GM18867 (cell line): ENCODE results near the gene SLC35E1.
"Not testable (repeated sequence)": the region's sequence is repeated elsewhere in the genome, so short reads cannot be mapped to it uniquely, and the experiment has no call there.

Experiments
- ATAC-seq: cut with Tn5 transposase; IDR thresholded peaks from one replicate; pipeline ENCODE4 v1.9.1; 2021; ENCODE audit warnings: mild to moderate bottlenecking, moderate library complexity; ENCODE audit not compliant: unreplicated experiment

SLC35E1 gene

DNA sequence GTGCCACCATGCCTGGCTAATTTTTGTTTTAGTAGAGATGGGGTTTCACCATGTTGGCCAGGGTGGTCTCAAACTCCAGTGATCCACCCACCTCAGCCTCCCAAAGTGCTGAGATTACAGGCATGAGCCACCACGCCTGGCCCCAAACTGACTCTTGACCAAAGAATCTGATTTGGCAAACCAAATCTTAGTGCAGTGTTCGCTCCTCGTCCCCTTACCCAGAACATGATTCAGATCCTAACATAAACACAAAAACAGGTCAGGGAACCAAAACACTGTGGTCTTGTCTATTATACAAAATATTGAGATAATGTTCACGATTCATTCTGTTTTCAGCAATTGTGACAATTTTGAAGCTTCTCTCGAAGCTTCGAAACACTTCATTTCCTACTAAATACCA, 20.3 kb downstream of the SLC35E1 start:
- ATAC-seq, result not testable (repeated sequence)

DNA sequence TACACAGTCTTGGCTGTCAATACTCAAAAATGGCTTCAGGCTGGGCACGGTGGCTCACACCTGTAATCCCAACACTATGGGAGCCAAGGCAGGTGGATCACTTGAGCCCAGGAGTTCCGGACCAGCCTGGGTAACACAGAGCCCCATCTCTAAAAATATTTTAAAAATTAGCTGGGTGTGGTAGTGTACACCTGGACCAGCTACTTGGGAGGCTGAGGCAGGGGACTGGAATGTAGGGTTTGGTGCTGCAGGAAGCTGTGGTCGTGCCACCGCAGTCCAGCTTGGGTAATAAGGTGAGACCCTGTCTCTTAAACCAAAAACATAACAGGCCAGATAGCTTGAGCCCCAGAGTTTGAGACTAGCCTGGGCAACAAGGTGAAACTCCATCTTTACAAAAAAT, 23.3 kb downstream of the SLC35E1 start:
- ATAC-seq, result no peak

DNA sequence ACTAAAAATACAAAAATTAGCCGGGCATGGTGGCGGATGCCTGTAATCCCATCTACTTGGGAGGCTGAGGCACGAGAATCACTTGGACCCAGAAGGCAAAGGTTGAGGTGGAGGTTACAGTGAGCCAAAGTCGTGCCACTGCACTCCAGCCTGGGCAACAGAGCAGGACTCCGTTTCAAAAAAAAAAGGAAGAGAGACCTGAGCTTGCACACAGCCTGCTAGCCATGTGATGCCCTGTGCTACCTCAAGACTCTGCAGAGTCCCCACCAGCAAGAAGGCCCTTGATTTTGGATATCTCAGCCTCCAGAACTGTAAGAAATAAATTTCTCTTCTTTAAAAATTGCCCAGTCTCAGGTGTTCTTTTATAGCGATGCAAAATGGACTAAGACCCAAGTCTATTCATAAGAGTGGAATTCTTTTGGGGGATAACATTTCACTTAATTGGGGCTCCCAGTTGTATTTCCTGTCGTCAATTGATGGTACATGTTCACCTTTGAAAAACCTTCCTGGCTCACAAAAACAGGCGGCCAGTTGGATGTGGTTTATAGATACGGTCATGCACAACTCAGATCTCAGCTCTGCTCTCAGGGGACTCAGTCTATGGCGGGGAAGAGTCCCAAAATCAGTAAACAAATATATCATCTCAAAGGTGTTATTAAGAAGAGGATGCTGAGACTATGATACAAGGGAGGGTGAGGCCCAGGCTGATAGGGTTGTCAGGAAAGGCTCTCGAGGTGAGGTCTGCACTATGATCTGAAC, 27.6 kb downstream of the SLC35E1 start:
- ATAC-seq, result no peak

- not testable (repeated sequence) for ATAC-seq
Measured at GRCh38 chr19:16543734-16544133, 28.5 kb downstream of the SLC35E1 start.

- no peak for ATAC-seq
Measured at GRCh38 chr19:16542910-16543472, 29.2 kb downstream of the SLC35E1 start.

- peak; percentile 72 for ATAC-seq
Measured at GRCh38 chr19:16542045-16542909, 29.9 kb downstream of the SLC35E1 start, which contains the start of gene CHERP. Gene CHERP, minus strand, starts transcription at chr19:16542437. Its CDS starts 59 bp downstream, at chr19:16542378.

GRCh38 chr19:16541526-16542044, 30.6 kb downstream of the SLC35E1 start:
- ATAC-seq, result peak; percentile 1

DNA sequence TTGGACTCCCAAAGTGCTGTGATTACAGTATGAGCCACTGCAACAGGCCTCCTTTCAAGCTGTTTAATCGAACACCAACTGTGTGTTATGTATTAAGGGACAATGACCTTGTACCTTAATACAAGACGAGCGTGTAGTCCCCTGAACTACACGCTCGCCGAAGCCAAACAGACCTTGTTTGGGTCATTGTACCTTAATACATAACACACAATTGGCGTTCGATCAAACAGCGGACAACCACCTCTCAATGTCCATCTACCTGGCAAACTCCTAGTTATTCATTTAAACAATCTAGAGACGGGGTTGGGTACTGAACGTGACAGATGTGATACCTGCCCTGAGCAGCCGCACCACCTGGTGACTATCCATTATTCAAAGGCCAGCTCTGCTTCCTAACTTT, 31.3 kb downstream of the SLC35E1 start:
- no peak for ATAC-seq

GRCh38 chr19:16537111-16537510, 35.1 kb downstream of the SLC35E1 start:
- ATAC-seq, result no peak

DNA sequence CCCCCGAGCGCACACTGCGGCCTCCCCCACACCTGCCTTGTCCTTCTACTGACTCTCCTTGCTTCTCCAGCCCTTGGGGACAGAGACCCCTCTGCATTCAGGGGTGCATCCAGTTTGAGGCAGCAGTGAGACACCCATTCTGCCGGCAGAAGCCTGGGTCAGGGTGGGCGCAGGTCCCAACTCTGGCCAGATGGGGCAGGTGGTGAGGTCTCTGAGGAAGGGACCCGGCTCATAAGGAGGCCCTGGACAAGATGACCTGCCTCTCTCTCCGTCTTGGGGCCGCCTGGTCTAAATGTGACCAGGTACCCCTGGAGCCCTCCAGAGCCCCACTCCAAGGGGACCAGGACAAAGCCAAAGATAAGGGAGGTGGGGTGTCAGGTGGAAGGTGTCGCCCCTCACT, 36.1 kb downstream of the SLC35E1 start:
- ATAC-seq, result no peak

DNA sequence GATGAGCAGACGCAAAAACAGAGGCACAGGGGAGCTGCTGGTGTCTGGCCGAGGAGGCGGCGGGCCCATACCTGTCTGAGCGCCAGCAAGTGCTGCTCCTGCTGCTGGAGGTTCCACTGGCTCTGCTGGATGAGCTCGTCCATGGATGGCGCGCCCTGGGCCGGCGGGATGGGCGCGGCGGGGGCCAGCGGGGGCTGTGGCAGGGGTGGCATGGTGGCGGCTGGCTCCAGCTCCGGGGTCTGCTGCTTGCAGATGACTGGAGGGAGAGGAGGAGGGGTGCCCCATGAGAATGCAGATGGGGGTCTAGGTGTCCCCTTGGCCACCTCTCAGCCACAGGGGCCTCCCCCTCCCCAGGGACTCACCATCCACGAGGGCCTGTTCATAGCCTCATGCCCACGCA, 36.8 kb downstream of the SLC35E1 start:
- no peak for ATAC-seq

DNA sequence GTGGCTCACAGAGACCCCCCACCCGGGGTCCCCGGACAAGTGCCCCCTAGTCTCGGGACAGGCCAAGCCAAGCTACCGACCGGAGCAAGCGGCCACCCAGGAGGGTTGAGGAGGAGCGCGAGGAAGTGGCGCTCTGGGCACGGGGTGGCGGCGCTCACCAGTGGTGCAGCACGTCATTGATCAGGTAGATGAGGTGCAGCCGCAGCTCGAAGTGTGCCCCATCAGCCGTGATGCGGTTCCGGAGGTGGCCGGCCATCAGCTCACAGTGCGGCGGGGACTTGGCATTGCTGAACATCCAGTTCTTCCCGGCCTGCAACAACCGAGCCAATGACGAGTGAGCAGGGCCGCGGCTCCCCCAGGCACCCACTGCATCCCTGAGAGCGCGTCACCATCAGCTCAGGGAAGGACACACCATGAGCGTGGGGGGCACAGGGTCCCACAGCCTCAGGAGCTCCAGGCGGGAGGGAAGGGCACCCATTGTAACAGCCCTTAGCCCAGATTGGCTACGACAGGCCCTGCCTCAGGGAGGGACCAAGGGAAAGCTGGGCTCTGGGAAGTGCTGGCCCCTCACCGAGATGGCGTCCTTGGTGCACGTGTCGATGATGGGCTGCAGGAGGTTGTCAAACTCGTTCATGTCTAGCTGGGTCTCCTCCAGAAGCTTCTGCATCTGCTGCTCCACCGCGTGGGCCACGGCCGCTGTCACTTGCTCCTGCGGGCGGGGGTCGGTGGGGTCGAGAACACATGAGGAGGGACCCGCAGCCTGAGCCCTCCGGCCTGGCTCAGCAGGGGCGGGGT, 39.6 kb downstream of the SLC35E1 start:
- no peak for ATAC-seq

- no peak for ATAC-seq
Measured at GRCh38 chr19:16531380-16531669, 40.9 kb downstream of the SLC35E1 start.

GRCh38 chr19:16530540-16531379, 41.5 kb downstream of the SLC35E1 start:
- ATAC-seq, result no peak

DNA sequence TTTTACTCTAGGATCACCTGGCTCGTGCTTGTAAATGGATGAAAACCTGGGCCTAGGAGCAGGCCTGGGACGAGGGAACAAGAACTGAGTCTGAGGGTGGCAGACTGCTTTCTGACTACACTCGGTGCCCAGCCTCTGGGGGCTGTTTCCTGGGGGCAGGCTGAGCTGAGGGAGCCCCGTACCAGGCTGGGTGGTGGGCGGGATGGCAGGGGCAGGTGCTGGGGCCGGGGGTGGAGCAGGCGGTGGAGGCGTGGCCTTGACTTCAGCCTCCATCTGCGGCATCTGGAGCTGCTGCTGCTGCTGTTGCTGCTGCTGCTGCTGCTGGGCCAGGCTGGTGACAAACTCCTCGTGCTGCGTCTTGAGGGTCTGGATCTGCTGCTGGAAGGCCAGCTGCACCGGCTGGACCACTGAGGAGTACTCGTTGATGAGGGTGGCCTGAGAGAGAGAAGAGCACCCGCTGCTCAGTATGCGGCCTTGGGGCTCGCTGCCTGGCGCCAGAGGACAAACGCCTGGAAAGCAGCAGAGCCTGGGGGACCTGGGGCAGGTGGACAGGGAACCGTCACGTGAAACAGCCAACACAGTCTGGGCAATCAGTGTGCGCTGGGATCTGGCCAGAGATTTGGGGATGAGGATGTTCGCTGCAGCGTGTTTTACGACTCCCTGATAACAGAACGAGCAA, 42.6 kb downstream of the SLC35E1 start:
- ATAC-seq, result no peak

- no peak for ATAC-seq
Measured at GRCh38 chr19:16527971-16528521, 44.2 kb downstream of the SLC35E1 start.

DNA sequence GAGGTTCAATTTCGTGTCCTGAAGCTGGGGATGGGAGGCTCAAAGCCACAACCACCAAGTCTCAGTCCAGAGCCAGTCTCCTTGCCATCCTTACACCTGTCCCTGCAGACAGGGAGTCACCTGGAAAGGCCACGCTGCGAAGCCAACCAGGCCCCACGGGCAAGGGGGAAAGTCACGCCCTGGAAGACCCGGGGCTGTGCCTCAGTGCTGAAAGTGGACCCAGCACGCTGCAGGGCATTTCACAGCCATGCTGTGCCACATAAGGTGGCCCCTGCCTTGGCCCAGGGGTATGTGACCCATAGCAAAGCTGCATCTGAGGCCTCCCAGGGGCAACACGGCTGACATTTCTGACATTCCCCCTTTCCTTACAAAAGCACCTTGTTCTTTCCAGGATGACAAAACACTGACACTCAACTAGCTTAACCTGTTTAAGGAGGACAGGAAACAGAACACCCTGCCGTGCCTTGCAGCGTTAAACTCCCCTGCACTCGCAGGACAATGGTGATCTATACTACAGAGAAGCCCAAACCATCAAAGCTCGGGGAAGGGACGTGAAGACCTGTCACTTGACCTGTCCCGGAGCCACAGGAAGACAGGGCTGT, 44.8 kb downstream of the SLC35E1 start:
- no peak for ATAC-seq

- no peak for ATAC-seq
Measured at GRCh38 chr19:16525751-16526481, 46.3 kb downstream of the SLC35E1 start.
